KMS-11 (cell line): ENCODE measurements around the gene NEK8.

Source experiments
- H2AFZ ChIP-seq: fragments of 200-600 bp; sonication (generic); 2 replicates; pipeline ENCODE4 v1.6.1; 2016; ENCODE audit warnings: antibody characterized with exemption, mixed run types, low read depth
- H3K27ac ChIP-seq: fragments of 200-600 bp; sonication (generic); 2 replicates; pipeline ENCODE4 v1.6.1; 2016; ENCODE audit warnings: mild to moderate bottlenecking, mixed run types
- H3K27me3 ChIP-seq: fragments of 200-600 bp; sonication (generic); 2 replicates; pipeline ENCODE4 v1.6.1; 2017; ENCODE audit warnings: mild to moderate bottlenecking, low read depth, mixed run types, moderate library complexity; ENCODE audit not compliant: insufficient read depth
- H3K36me3 ChIP-seq: fragments of 200-600 bp; sonication (generic); 2 replicates; pipeline ENCODE4 v1.6.1; 2017; ENCODE audit warnings: mild to moderate bottlenecking, mixed run types; ENCODE audit not compliant: insufficient read depth
- H3K4me1 ChIP-seq: fragments of 200-600 bp; sonication (generic); 2 replicates; pipeline ENCODE4 v1.6.1; 2016; ENCODE audit warnings: mild to moderate bottlenecking, low read depth, mixed run types; ENCODE audit not compliant: poor library complexity, severe bottlenecking
- H3K4me2 ChIP-seq: fragments of 200-600 bp; sonication (generic); 2 replicates; pipeline ENCODE4 v1.7.0; 2016; ENCODE audit warnings: mild to moderate bottlenecking, mixed run types
- H3K4me3 ChIP-seq: fragments of 200-600 bp; sonication (generic); IDR thresholded peaks from 2 replicates; pipeline ENCODE4 v1.6.1; 2017; ENCODE audit warnings: low read depth, low read length, mixed read lengths; ENCODE audit not compliant: insufficient read depth
- H3K79me2 ChIP-seq: fragments of 200-600 bp; sonication (generic); 2 replicates; pipeline ENCODE4 v1.6.1; 2016; ENCODE audit warnings: low read depth, mixed run types; ENCODE audit not compliant: insufficient read depth
- H3K9ac ChIP-seq: fragments of 200-600 bp; sonication (generic); 2 replicates; pipeline ENCODE4 v1.6.1; 2016; ENCODE audit warnings: mild to moderate bottlenecking, mixed run types
- H4K20me1 ChIP-seq: fragments of 200-600 bp; sonication (generic); 2 replicates; pipeline ENCODE4 v1.6.1; 2016; ENCODE audit warnings: mild to moderate bottlenecking, mixed run types; ENCODE audit not compliant: insufficient read depth
- CTCF ChIP-seq: fragments of 200-600 bp; sonication (generic); conservative IDR thresholded peaks from 2 replicates; pipeline ENCODE4 v1.6.1; 2017; ENCODE audit warnings: low read depth, mild to moderate bottlenecking, antibody characterized with exemption, low read length, moderate library complexity, mixed read lengths

The NEK8 gene

GRCh38 chr17:28725166-28725659, 3.4 kb upstream of the NEK8 start:
- peaks cover 37% of the 10 kb centered on the region for H3K79me2 ChIP-seq
- H3K4me1 ChIP-seq = peaks cover 61% of the 10 kb centered on the region
- no peak overlapping the region for H3K4me3 ChIP-seq
- peak overlapping the region; percentile 73 for H3K4me2 ChIP-seq
- H2AFZ ChIP-seq = no peak overlapping the region
- 0 out of 2 replicates have a peak, but pooled peaks cover 5% of the 10 kb centered on the region for H4K20me1 ChIP-seq
- TF ChIP-seq CTCF = no peak; the same call in 1 of the 2 replicates
- H3K27ac ChIP-seq = peak overlapping the region; percentile 74
- H3K9ac ChIP-seq = peak overlapping the region; percentile 80; the same call in 1 of the 2 replicates
- peaks cover 25% of the 10 kb centered on the region; the same call in 1 of the 2 replicates for H3K36me3 ChIP-seq
- no peaks in the 10 kb centered on the region for H3K27me3 ChIP-seq

GRCh38 chr17:28725660-28726225, 2.8 kb upstream of the NEK8 start:
- peak overlapping the region; percentile 80 for H3K9ac ChIP-seq
- no peak; the same call in 1 of the 2 replicates for TF ChIP-seq CTCF
- H3K4me1 ChIP-seq = peaks cover 61% of the 10 kb centered on the region
- H3K27ac ChIP-seq = peak overlapping the region; percentile 74
- no peak overlapping the region for H3K4me3 ChIP-seq
- H2AFZ ChIP-seq = peak overlapping the region; percentile 52; the same call in 1 of the 2 replicates
- peak overlapping the region; percentile 73 for H3K4me2 ChIP-seq
- peaks cover 32% of the 10 kb centered on the region for H3K79me2 ChIP-seq
- 0 out of 2 replicates have a peak, but pooled peaks cover 5% of the 10 kb centered on the region for H4K20me1 ChIP-seq
- peaks cover 25% of the 10 kb centered on the region; the same call in 1 of the 2 replicates for H3K36me3 ChIP-seq
- no peaks in the 10 kb centered on the region for H3K27me3 ChIP-seq

- Histone ChIP-seq H3K9ac (peak within 1 kb of the TSS; percentile 80), H3K27me3 (no peaks in the 10 kb centered on the region), H3K79me2 (peaks cover 27% of the 10 kb centered on the region), H2AFZ (peak within 1 kb of the TSS; percentile 77), H3K4me2 (peak within 1 kb of the TSS; percentile 73), H4K20me1 (0 out of 2 replicates have a peak, but pooled peaks cover 5% of the 10 kb centered on the region), H3K36me3 (peaks cover 21% of the 10 kb centered on the region; the same call in 1 of the 2 replicates), H3K27ac (peak within 1 kb of the TSS; percentile 88), H3K4me1 (peaks cover 60% of the 10 kb centered on the region), H3K4me3 (no peak within 1 kb of the TSS)
- TF ChIP-seq CTCF = no peak
Observed at GRCh38 chr17:28726226-28726626, 2.4 kb upstream of the NEK8 start, which contains the start of gene TLCD1. Gene TLCD1 (minus strand): TSS chr17:28726233. CDS start chr17:28726097, 136 bp downstream.

GRCh38 chr17:28726627-28727491, 1.7 kb upstream of the NEK8 start:
- Histone ChIP-seq H3K36me3 (peaks cover 14% of the 10 kb centered on the region; the same call in 1 of the 2 replicates), H3K4me1 (peaks cover 53% of the 10 kb centered on the region), H3K27ac (peak overlapping the region; percentile 88), H3K79me2 (peaks cover 21% of the 10 kb centered on the region), H4K20me1 (no peaks in the 10 kb centered on the region), H3K4me3 (no peak overlapping the region), H3K4me2 (peak overlapping the region; percentile 67), H3K9ac (peak overlapping the region; percentile 70; the same call in 1 of the 2 replicates), H3K27me3 (no peaks in the 10 kb centered on the region), H2AFZ (peak overlapping the region; percentile 77)
- peak; percentile 97 for TF ChIP-seq CTCF
